ENCODE results near the gene SMIM11. TPM values are rescaled to one million over a fixed set of nuclear protein-coding genes. Genes with fewer than 3 reads are reported as not detected.

Gene SMIM11
- total RNA-seq, 1 donor from 2014 or later = 8.0 TPM

- DNase-seq (ENCODE audit: low spot score) = no peak
- H3K27ac Mint-ChIP-seq (ENCODE audit: unreplicated experiment) = no peak overlapping the region
- H3K4me3 Mint-ChIP-seq (ENCODE audit: unreplicated experiment) = no peak overlapping the region
- TF ChIP-seq CTCF (IDR thresholded peaks at IDR 0.05) = no peak
- no peaks in the 10 kb centered on the region for H3K27me3 Mint-ChIP-seq (ENCODE audit: low read depth)
- H3K4me1 Mint-ChIP-seq (ENCODE audit: low read depth) = peaks cover 4% of the 10 kb centered on the region
- H3K9me3 Mint-ChIP-seq (ENCODE audit: low read depth) = peaks cover 3% of the 10 kb centered on the region
- no peaks in the 10 kb centered on the region for H3K36me3 Mint-ChIP-seq (ENCODE audit: low read depth)
Observed at GRCh38 chr21:34353182-34353581, 22.1 kb upstream of the SMIM11 start.

GRCh38 chr21:34354836-34355235 is 20.5 kb upstream of the SMIM11 start:
- no peaks in the 10 kb centered on the region for H3K27me3 Mint-ChIP-seq (ENCODE audit: low read depth)
- H3K4me1 Mint-ChIP-seq (ENCODE audit: low read depth) = peaks cover 4% of the 10 kb centered on the region
- TF ChIP-seq CTCF (IDR thresholded peaks at IDR 0.05) = no peak
- peaks cover 3% of the 10 kb centered on the region for H3K36me3 Mint-ChIP-seq (ENCODE audit: low read depth)
- no peak overlapping the region for H3K27ac Mint-ChIP-seq (ENCODE audit: unreplicated experiment)
- no peak overlapping the region for H3K4me3 Mint-ChIP-seq (ENCODE audit: unreplicated experiment)
- no peak for DNase-seq (ENCODE audit: low spot score)
- peaks cover 9% of the 10 kb centered on the region for H3K9me3 Mint-ChIP-seq (ENCODE audit: low read depth)

- Mint-ChIP-seq H3K4me3 (ENCODE audit: unreplicated experiment) (no peak overlapping the region), H3K36me3 (ENCODE audit: low read depth) (peaks cover 3% of the 10 kb centered on the region), H3K9me3 (ENCODE audit: low read depth) (peaks cover 9% of the 10 kb centered on the region), H3K27ac (ENCODE audit: unreplicated experiment) (no peak overlapping the region), H3K4me1 (ENCODE audit: low read depth) (peaks cover 4% of the 10 kb centered on the region), H3K27me3 (ENCODE audit: low read depth) (no peaks in the 10 kb centered on the region)
- no peak for TF ChIP-seq CTCF (IDR thresholded peaks at IDR 0.05)
- no peak for DNase-seq (ENCODE audit: low spot score)
Observed at GRCh38 chr21:34355570-34355969, 19.7 kb upstream of the SMIM11 start.

GRCh38 chr21:34357889-34358288 is 17.4 kb upstream of the SMIM11 start:
- TF ChIP-seq CTCF (IDR thresholded peaks at IDR 0.05) = no peak
- Mint-ChIP-seq H3K4me1 (ENCODE audit: low read depth) (peaks cover 4% of the 10 kb centered on the region), H3K36me3 (ENCODE audit: low read depth) (peaks cover 3% of the 10 kb centered on the region), H3K9me3 (ENCODE audit: low read depth) (peaks cover 9% of the 10 kb centered on the region), H3K4me3 (ENCODE audit: unreplicated experiment) (no peak overlapping the region), H3K27ac (ENCODE audit: unreplicated experiment) (no peak overlapping the region), H3K27me3 (ENCODE audit: low read depth) (no peaks in the 10 kb centered on the region)
- DNase-seq (ENCODE audit: low spot score) = no peak

GRCh38 chr21:34358866-34359265 is 16.4 kb upstream of the SMIM11 start:
- Mint-ChIP-seq H3K27ac (ENCODE audit: unreplicated experiment) (no peak overlapping the region), H3K9me3 (ENCODE audit: low read depth) (peaks cover 9% of the 10 kb centered on the region), H3K36me3 (ENCODE audit: low read depth) (peaks cover 3% of the 10 kb centered on the region), H3K4me1 (ENCODE audit: low read depth) (peaks cover 4% of the 10 kb centered on the region), H3K4me3 (ENCODE audit: unreplicated experiment) (no peak overlapping the region), H3K27me3 (ENCODE audit: low read depth) (no peaks in the 10 kb centered on the region)
- no peak for DNase-seq (ENCODE audit: low spot score)
- no peak for TF ChIP-seq CTCF (IDR thresholded peaks at IDR 0.05)
